ENCODE measurements around the gene PPA2. TPM values are rescaled to one million over a fixed set of nuclear protein-coding genes. Genes with fewer than 3 reads are reported as not detected.

PPA2 gene
- total RNA-seq, 3 donors from 2014 or later = 78.3 to 130 (median 91.2) TPM

DNA sequence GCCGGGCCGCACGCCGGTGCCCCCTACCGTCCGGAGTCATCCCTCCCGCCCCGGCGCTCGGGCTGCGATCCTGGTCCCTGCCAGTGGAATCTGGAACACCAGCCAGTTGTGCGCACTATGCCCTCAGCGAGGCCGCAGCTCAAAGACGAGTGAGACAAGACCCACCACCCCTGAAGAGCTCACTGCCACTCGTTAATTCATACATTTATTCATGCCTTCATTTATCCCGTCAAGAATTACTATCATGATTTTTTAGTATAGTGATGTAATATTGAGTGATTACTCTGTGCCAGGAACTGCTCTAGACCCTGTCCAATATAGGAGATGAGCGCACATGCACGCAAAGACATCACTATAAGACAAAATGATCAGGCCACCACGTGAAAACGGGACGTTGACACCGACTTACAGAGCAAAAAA is 247 bp upstream of the PPA2 start:
- DNase-seq = peak in 2 of 3 donors; percentile 91 to 93
- TF ChIP-seq CTCF (IDR thresholded peaks at IDR 0.05) = peak; percentile 83
- intact Hi-C loops (cut with DNase I, micrococcal nuclease) = loop anchor here in 1 of 2 donors (5.0 kb wide), 1 partner anchor 327 kb away; the partner anchor contains the start of gene TET2
- Histone ChIP-seq H3K4me1 (ENCODE audit: low read depth) (peaks cover 3% of the 10 kb centered on the region), H3K36me3 (ENCODE audit: low read depth) (no peaks in the 10 kb centered on the region), H3K9me3 (no peaks in the 10 kb centered on the region), H3K4me3 (peak overlapping the region; percentile 97)
- no peak for ATAC-seq

- H3K36me3 ChIP-seq (ENCODE audit: low read depth) = no peaks in the 10 kb centered on the region
- H3K4me3 ChIP-seq = peak overlapping the region; percentile 97
- H3K4me1 ChIP-seq (ENCODE audit: low read depth) = peaks cover 3% of the 10 kb centered on the region
- DNase-seq = no peak
- TF ChIP-seq CTCF (IDR thresholded peaks at IDR 0.05) = no peak
- ATAC-seq = peak; percentile 12
- intact Hi-C loops (cut with DNase I, micrococcal nuclease) = loop anchor here (2.0 to 5.0 kb wide), 2 partner anchors 326 to 332 kb away; partner anchors contain the start of gene TET2 (in 1 of the 2)
- H3K9me3 ChIP-seq = no peaks in the 10 kb centered on the region
Measured at GRCh38 chr4:105472871-105473323, 965 bp downstream of the PPA2 start.

DNA sequence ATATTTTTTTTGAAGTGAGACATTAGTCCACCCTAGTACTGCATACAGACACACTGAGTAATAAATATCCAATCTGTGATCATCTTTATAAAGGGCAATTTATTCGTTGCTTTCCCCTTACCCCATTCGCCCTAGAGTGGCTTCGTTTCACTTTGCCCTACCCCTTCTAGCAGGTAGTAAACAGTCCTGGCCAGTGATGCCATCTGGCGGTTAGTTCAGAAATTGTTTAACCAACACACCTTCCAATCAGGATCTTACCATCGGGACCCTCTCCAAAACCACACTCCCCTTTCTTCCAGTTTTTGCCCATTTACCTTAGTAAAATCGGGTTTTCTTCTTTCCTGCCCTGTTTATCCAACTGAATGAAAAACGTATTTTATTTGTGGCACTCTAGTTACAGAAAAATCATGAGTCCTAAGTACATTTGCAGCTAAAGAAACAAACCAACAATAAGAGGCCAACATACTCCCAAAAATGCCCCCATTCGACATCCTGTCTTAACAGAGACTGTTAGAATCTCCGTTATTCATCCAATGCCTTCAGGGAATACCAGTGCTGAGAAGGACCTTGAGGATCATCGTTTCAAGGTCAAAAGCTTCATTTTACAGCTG is 2.2 kb downstream of the PPA2 start:
- Histone ChIP-seq H3K9me3 (no peaks in the 10 kb centered on the region), H3K4me1 (ENCODE audit: low read depth) (peaks cover 3% of the 10 kb centered on the region), H3K4me3 (no peak overlapping the region), H3K36me3 (ENCODE audit: low read depth) (no peaks in the 10 kb centered on the region)
- intact Hi-C loops (cut with DNase I, micrococcal nuclease) = loop anchor here (2.0 to 5.0 kb wide), 2 partner anchors 324 to 331 kb away; partner anchors contain the start of gene TET2 (in 1 of the 2)
- peak; percentile 50 for ATAC-seq
- DNase-seq = peak in 2 of 3 donors; percentile 38 to 88
- peak; percentile 29 for TF ChIP-seq CTCF (IDR thresholded peaks at IDR 0.05)

- ATAC-seq = no peak
- TF ChIP-seq CTCF (IDR thresholded peaks at IDR 0.05) = no peak
- no peak overlapping the region for H3K4me3 ChIP-seq
- intact Hi-C loops (cut with DNase I, micrococcal nuclease) = loop anchor here in 1 of 2 donors (5.0 kb wide), 1 partner anchor 323 kb away; the partner anchor contains the start of gene TET2
- no peaks in the 10 kb centered on the region for H3K36me3 ChIP-seq (ENCODE audit: low read depth)
- H3K4me1 ChIP-seq (ENCODE audit: low read depth) = peaks cover 3% of the 10 kb centered on the region
- no peaks in the 10 kb centered on the region for H3K9me3 ChIP-seq
- no peak for DNase-seq
Measured at GRCh38 chr4:105470766-105471165, 3.1 kb downstream of the PPA2 start.

GRCh38 chr4:105469736-105470135 is 4.1 kb downstream of the PPA2 start:
- no peaks in the 10 kb centered on the region for H3K36me3 ChIP-seq (ENCODE audit: low read depth)
- peaks cover 3% of the 10 kb centered on the region for H3K4me1 ChIP-seq (ENCODE audit: low read depth)
- no peak for DNase-seq
- no peaks in the 10 kb centered on the region for H3K9me3 ChIP-seq
- no peak for ATAC-seq
- H3K4me3 ChIP-seq = no peak overlapping the region
- intact Hi-C loops (cut with DNase I, micrococcal nuclease) = loop anchor here in 1 of 2 donors (5.0 kb wide), 1 partner anchor 322 kb away; the partner anchor contains the start of gene TET2
- TF ChIP-seq CTCF (IDR thresholded peaks at IDR 0.05) = no peak
